C4-2B (cell line): ENCODE results near the gene FOXP1.

Experiments
- H3K27ac ChIP-seq: fragments of 450-650 bp; 2 replicates; pipeline ENCODE4 v1.5.1; 2017
- CTCF ChIP-seq: fragments of 450-650 bp; conservative IDR thresholded peaks from 2 replicates; pipeline ENCODE4 v1.5.1; 2017; ENCODE audit warnings: mild to moderate bottlenecking
- ZFX ChIP-seq: fragments of 450-650 bp; IDR thresholded peaks from 2 replicates; pipeline ENCODE4 v1.6.1; 2017

Gene FOXP1

GRCh38 chr3:71487418-71487817 lies 96.1 kb downstream of the FOXP1 start:
- H3K27ac ChIP-seq: no peak overlapping the region
- no peak for TF ChIP-seq CTCF
- TF ChIP-seq ZFX: no peak

DNA sequence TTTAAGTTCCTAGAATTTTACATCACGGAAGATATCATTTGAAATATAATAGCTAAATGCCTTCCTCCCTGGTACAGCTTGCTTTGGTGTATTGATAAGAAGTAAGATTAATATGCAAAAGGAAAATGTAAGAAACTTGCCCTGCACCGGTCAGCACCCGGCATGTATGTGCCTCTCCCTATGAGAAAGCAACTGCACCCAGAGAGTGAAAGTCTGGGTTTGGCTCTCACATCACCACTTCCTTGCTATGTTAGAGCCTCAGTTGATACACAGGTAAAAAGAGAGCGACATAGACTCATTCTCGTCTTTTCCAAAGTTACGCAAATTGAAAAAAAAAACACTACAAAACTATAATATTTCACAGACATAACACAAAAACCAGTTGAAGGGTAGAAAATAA lies 96.7 kb downstream of the FOXP1 start:
- H3K27ac ChIP-seq: no peak overlapping the region
- TF ChIP-seq CTCF: no peak
- TF ChIP-seq ZFX: no peak

DNA sequence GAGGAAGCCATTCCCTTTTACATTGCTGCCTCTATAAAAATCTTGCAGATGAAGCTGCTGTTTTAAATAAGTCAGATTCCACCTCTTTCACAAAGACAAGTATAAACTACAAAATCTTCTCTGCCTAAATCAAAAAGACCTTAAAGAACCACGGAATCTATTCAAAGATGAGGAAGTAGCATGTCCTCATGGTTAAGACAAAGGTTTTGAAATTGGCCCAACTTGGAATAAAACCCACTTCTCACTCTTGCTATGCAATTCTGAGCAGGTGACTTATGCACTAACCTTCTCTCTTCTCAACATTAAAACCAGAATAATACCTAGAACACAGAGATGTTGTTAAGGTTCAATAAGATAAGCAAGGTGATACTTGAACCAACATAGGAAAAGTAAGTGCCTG lies 97.6 kb downstream of the FOXP1 start:
- H3K27ac ChIP-seq: no peak overlapping the region
- TF ChIP-seq CTCF: no peak
- TF ChIP-seq ZFX: no peak

DNA sequence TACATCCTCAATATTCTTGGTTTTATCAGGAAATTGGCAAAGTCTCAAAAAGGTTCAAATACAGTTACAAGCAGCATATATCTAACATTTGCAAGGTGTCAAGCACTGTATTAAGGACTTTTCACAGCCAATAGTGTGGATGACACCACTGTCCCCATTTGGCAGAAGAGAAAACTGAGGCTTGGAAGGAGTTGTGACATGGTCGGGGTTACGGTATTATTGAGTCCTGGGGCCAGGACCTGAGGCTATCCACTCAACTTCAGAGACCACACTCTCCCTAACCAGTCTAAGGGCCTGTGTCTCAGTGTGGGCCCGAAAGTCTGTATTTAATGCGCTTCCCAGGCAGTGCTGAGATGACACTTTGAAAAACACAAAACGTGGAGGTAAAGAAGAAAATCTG lies 99.1 kb downstream of the FOXP1 start:
- TF ChIP-seq ZFX (no peak), CTCF (no peak)

GRCh38 chr3:71484047-71484446 lies 99.5 kb downstream of the FOXP1 start:
- no peak for TF ChIP-seq CTCF
- no peak for TF ChIP-seq ZFX
- H3K27ac ChIP-seq: no peak overlapping the region

More for the DNA sequence above, 99.1 kb downstream of the FOXP1 start:
- H3K27ac ChIP-seq: no peak overlapping the region

DNA sequence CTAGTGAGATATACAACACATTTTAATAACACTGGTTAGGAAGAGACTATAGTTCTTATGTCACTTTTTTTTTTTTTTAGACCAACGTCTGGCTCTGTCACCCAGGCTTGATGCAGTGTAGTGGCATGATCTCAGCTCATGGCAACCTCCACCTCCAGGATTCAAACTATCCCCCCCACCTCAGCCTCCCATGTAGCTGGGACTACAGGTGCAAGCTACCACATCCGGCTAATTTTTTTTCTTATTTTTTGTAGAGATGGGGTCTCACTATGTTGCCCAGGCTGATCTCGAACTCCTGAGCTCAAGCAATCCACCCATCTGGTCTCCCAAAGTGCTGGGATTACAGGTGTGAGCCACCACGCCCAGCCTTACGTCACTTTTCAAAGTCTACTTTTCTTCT lies 100.8 kb downstream of the FOXP1 start:
- TF ChIP-seq CTCF (no peak), ZFX (no peak)
- H3K27ac ChIP-seq: no peak overlapping the region

GRCh38 chr3:71478568-71478967 lies 105.0 kb downstream of the FOXP1 start:
- no peak overlapping the region for H3K27ac ChIP-seq
- TF ChIP-seq CTCF (no peak), ZFX (no peak)
